T-helper 2 cell treated with Interferon-gamma antibody and Interleukin-4, amounts not matched to agents 5 μg/mL and 100 μg/mL, for 36 hours (primary cell): Measurements from ENCODE around the gene PPP1R1A.

ENCODE experiments used
- DNase-seq: peaks from one replicate; pipeline ENCODE4 v3.0.0; 2021; ENCODE audit warnings: low spot score
- H3K27ac Mint-ChIP-seq: one replicate; pipeline ENCODE4 v1.8.0; 2021; ENCODE audit warnings: mild to moderate bottlenecking, mixed read lengths
- H3K27me3 Mint-ChIP-seq: one replicate; pipeline ENCODE4 v1.8.0; 2021; ENCODE audit warnings: low read depth, mixed read lengths
- H3K36me3 Mint-ChIP-seq: one replicate; pipeline ENCODE4 v1.8.0; 2021; ENCODE audit warnings: low read depth, mixed read lengths
- H3K4me1 Mint-ChIP-seq: one replicate; pipeline ENCODE4 v1.8.0; 2021; ENCODE audit warnings: low read depth, mixed read lengths
- H3K4me3 Mint-ChIP-seq: one replicate; pipeline ENCODE4 v1.8.0; 2022; ENCODE audit warnings: mild to moderate bottlenecking, moderate library complexity, mixed read lengths
- H3K9me3 Mint-ChIP-seq: one replicate; pipeline ENCODE4 v1.8.0; 2021; ENCODE audit warnings: mixed read lengths

Gene PPP1R1A

DNA sequence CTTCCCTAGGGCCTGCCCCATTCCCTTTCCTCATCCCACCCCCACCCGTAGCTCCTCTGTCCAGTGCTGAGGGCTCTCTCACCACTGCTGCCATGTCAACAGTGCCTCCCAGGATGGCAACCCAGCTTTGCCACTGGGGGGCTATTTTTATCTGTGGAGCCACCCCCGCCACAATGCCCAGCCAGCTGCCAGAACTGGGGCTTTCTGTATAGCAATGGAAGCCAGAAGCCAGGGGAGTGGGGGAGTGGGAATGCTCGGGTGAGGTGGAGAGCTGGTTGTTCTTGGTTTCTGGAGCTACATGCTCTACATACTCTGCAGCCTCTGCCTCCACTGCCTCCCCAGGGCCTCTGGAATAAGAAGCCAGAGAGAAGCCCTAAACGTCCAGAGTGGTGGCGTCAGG, 30.1 kb downstream of the PPP1R1A start:
- H3K27ac Mint-ChIP-seq: no peak overlapping the region
- H3K4me3 Mint-ChIP-seq: no peak overlapping the region
- peaks cover 28% of the 10 kb centered on the region for H3K4me1 Mint-ChIP-seq
- H3K27me3 Mint-ChIP-seq: no peaks in the 10 kb centered on the region
- DNase-seq: no peak
- H3K36me3 Mint-ChIP-seq: peaks cover 5% of the 10 kb centered on the region
- H3K9me3 Mint-ChIP-seq: no peaks in the 10 kb centered on the region

DNA sequence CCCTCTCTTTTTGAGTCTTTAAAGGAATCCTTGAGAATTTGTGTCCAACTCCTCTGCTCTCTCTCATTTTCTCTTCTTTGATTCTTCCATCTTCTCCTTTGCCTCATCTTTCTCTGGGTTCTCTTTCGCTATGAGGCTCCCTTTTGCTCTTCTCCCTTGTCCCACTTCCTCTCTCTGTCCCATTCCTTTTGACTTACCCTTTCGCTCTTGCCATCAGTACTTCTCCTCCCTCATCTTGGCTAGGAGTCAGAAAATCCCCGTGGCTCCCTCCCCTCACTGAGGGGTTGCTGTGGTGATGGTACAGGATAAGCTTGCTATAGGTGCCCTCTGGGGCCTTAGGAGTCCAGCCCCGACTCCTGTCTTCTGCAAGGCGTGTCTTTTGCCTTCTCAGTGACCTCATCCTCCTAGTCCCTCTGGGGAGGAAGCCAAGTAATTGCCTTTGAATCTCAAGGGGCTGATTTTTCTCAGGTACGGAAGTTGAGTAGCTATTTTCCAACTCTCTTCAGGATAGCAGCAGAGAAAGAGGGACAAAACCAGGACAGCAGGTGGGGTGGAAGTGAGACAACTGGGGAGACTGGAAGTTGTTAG, 32.7 kb downstream of the PPP1R1A start:
- H3K27ac Mint-ChIP-seq: no peak overlapping the region
- H3K9me3 Mint-ChIP-seq: no peaks in the 10 kb centered on the region
- H3K4me3 Mint-ChIP-seq: no peak overlapping the region
- peaks cover 13% of the 10 kb centered on the region for H3K4me1 Mint-ChIP-seq
- H3K27me3 Mint-ChIP-seq: no peaks in the 10 kb centered on the region
- no peak for DNase-seq
- peaks cover 1% of the 10 kb centered on the region for H3K36me3 Mint-ChIP-seq

DNA sequence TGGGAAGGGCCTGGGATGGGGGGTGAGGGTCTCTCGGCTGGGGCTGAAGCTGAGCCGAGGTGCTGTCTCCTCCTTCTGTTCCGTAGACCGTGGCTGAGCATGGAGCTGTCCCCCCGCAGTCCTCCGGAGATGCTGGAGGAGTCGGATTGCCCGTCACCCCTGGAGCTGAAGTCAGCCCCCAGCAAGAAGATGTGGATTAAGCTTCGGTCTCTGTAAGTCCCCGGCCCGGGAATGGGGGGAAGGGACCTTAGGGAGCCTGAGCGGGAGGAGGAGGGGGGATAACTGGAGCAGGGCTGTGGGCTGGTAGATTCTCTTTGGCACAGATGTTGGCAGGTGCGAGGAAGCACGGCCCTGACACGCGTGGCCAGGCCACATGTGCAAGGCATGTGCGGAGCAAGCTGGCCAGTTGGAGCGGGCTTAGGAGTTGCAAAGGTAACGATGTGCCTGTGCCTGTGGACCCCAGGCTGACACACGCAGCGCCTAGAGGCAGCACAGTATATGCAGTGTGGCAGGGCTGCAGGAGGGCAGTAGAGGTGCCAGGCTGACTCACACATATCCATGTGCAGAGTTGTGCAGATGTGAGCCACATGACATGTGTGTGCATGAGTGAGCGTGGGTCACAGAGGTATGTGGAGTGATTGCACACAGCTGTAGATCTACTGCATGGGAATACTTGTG, 38.5 kb downstream of the PPP1R1A start:
- H3K27me3 Mint-ChIP-seq: peaks cover 13% of the 10 kb centered on the region
- no peaks in the 10 kb centered on the region for H3K9me3 Mint-ChIP-seq
- DNase-seq: peak; percentile 6
- H3K27ac Mint-ChIP-seq: no peak overlapping the region
- H3K4me1 Mint-ChIP-seq: peaks cover 15% of the 10 kb centered on the region
- peak overlapping the region; percentile 83 for H3K4me3 Mint-ChIP-seq
- peaks cover 8% of the 10 kb centered on the region for H3K36me3 Mint-ChIP-seq

DNA sequence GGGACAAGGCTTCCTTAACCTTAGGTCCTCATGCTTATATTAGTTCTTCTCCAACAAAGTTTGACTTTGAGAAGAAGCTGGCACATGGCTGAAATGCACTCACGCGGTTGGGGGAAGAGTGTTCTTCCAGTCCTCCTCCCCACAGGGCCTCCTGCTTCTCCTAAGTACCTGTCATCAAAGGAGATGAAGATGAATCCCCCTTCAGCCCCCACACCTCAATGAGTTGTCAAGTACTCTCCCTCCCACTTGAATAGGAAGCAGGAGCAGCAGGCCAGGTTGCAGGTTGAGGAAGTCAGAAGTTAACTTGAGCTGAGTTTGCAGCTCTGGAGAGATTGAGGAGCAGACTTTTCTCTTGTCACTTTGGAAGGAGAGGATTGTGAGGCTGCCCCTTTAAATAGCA, 41.9 kb downstream of the PPP1R1A start:
- peaks cover 13% of the 10 kb centered on the region for H3K27me3 Mint-ChIP-seq
- H3K4me3 Mint-ChIP-seq: no peak overlapping the region
- H3K27ac Mint-ChIP-seq: no peak overlapping the region
- peaks cover 15% of the 10 kb centered on the region for H3K4me1 Mint-ChIP-seq
- no peak for DNase-seq
- H3K9me3 Mint-ChIP-seq: no peaks in the 10 kb centered on the region
- peaks cover 34% of the 10 kb centered on the region for H3K36me3 Mint-ChIP-seq

DNA sequence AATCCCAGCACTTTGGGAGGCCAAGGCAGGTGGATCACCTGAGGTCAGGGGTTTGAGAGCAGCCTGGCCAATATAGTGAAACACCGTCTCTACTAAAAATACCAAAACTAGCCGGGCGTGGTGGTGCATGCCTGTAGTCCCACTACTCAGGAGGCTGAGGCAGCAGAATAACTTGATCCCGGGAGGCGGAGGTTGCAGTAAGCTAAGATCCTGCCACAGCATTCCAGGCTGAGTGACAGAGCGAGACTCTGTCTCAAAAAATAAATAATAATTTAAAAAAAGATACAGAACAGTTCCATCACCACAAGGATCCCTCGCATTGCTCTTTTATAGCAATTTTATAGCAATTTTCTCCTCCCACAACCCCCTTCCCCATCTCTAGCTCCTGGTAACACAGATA, 43.7 kb downstream of the PPP1R1A start:
- Mint-ChIP-seq H3K4me3 (no peak overlapping the region), H3K27me3 (peaks cover 6% of the 10 kb centered on the region), H3K9me3 (no peaks in the 10 kb centered on the region), H3K4me1 (peaks cover 11% of the 10 kb centered on the region), H3K27ac (no peak overlapping the region), H3K36me3 (peaks cover 40% of the 10 kb centered on the region)
- DNase-seq: no peak

DNA sequence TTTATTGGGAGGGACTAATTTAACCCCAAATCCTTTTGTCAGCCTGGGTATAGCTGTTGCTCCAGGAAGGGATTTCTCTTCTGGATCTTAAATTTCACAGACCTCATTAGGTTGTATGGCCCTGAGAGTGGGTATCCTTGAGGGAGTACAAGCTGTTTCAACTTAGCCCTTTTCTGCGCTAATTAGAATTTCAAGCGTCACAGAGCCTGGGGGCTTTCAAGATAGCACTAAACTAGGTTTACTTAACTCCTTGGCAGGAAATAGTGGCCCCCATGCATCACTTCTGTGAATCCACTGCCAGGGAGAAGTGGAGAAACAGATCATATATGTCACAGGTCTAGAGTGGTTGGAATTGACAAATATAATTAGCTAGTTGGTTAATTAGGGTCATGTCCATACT, 44.9 kb downstream of the PPP1R1A start:
- no peaks in the 10 kb centered on the region for H3K9me3 Mint-ChIP-seq

DNA sequence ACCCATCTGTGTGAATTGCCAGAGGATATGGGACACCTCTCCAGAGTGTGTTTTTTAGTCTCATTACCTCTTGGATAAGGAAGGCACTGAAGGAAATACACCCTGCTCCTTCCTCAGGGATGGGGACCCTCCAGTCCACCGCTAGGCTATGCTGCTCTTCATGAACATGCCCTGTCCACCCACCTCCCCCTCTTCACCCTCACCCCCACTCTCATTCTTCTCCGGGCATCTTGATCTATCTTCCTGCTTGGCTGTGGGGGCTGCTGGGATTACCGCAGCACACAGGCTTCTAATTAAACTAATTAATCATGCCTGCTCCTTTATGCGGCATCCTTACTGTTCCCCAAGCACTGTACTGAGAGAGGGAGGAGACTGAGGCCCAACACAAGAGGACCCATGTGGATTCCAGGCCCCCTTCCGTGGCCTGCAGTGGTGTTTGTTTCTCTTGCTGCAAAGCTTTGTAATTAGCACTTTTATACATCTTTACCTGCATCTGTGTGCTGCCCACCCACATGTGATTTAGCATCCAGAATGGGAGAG, 46.6 kb downstream of the PPP1R1A start:
- no peaks in the 10 kb centered on the region for H3K27me3 Mint-ChIP-seq
- no peak overlapping the region for H3K4me3 Mint-ChIP-seq
- H3K27ac Mint-ChIP-seq: no peak overlapping the region
- H3K9me3 Mint-ChIP-seq: no peaks in the 10 kb centered on the region
- H3K4me1 Mint-ChIP-seq: no peaks in the 10 kb centered on the region
- DNase-seq: no peak
- peaks cover 60% of the 10 kb centered on the region for H3K36me3 Mint-ChIP-seq

More for the DNA sequence above, 44.9 kb downstream of the PPP1R1A start:
- Mint-ChIP-seq H3K4me3 (no peak overlapping the region), H3K27me3 (no peaks in the 10 kb centered on the region), H3K36me3 (peaks cover 49% of the 10 kb centered on the region), H3K27ac (no peak overlapping the region), H3K4me1 (peaks cover 5% of the 10 kb centered on the region)
- no peak for DNase-seq

DNA sequence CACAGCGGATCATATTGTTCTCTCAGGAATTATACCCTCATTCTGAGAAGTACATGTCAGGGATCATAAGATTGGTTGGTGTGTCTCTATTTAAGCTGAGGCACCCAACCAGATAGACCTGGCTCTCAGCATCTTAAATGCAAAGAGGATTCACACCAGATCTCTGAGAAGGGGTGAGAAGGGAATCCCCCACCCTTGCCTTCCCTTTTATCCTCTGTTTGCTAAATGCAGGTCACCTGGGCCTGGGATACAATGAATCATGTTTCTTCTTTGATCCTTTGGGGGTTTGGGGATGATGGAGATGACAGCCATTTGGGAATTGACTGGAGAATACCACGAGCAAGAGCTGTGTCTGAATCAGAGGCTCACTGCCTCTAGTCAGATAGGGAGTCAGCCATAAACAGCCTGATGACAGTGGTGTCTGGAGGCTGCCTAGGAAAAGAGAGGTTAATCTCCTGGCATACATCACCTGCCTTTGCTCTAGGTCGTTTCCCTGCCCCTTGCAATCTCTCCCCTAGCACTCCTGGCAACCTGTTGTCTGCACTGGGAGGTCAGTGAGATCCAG, 50.2 kb downstream of the PPP1R1A start:
- no peaks in the 10 kb centered on the region for H3K27me3 Mint-ChIP-seq
- H3K9me3 Mint-ChIP-seq: no peaks in the 10 kb centered on the region
- H3K36me3 Mint-ChIP-seq: peaks cover 74% of the 10 kb centered on the region
- no peaks in the 10 kb centered on the region for H3K4me1 Mint-ChIP-seq
- H3K4me3 Mint-ChIP-seq: no peak overlapping the region
- DNase-seq: no peak
- no peak overlapping the region for H3K27ac Mint-ChIP-seq

DNA sequence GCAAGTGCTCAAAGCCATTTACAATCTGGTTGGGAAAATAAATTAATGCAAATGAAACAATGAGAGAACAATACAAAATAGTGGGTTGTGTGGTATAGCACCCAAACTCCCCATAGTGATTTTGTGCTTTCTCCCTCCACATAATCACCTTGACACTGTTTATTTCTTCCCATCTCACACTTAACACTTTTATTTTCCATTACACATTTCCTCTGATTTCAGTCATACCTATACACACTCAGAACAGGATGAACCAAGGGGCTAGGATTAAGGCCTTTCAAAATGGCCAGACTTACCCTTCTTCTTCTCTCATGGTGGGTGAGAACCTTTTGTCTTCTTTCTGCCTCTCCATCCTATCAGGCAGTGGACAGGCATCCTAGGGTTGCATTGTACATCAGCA, 53.0 kb downstream of the PPP1R1A start:
- Mint-ChIP-seq H3K9me3 (no peaks in the 10 kb centered on the region), H3K4me1 (peaks cover 2% of the 10 kb centered on the region), H3K27me3 (no peaks in the 10 kb centered on the region), H3K27ac (peak overlapping the region; percentile 5), H3K4me3 (no peak overlapping the region), H3K36me3 (peaks cover 83% of the 10 kb centered on the region)
- DNase-seq: no peak

DNA sequence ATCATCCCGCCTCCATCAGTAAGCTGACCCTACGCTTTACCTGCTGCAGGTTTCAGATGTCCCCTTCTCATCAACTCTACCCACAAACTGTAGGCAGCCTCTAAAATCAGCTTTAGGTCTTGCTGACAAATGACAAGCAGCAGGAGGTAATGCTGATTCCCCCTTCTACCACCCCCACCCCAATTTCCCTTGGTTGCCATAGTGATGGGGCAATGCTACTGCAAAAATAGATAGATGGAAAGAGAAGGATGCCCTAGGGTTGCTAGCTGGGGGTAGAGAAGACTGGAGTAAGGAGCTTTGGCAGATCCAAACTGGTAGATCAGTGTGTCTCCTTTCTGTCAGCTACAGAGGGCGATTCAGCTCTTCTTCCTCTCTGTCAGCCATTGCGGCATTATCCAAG, 58.9 kb downstream of the PPP1R1A start:
- H3K36me3 Mint-ChIP-seq: peaks cover 83% of the 10 kb centered on the region
- H3K4me3 Mint-ChIP-seq: no peak overlapping the region
- no peak overlapping the region for H3K27ac Mint-ChIP-seq
- H3K27me3 Mint-ChIP-seq: no peaks in the 10 kb centered on the region
- no peaks in the 10 kb centered on the region for H3K9me3 Mint-ChIP-seq
- no peak for DNase-seq
- H3K4me1 Mint-ChIP-seq: peaks cover 2% of the 10 kb centered on the region
